Tibial artery (tissue), 4 donors: ENCODE measurements around the gene CRAMP1.

Experiments
- DNase-seq, 2 donors: peaks; one replicate each; pipeline ENCODE4 v3.0.0-alpha.2; 2019
- H3K27ac ChIP-seq, 2 donors: fragments of 200-600 bp; sonication (generic) in 1 of 2; 1 replicate in 1 of 2; 2 replicates in 1 of 2; pipeline ENCODE4 v1.5.1; 2018 to 2019; ENCODE audit warnings: mild to moderate bottlenecking in 1 of 2
- H3K27me3 ChIP-seq, 2 donors: fragments of 200-600 bp; sonication (generic) in 1 of 2; one replicate each; pipeline versions ENCODE4 v1.5.1 to v1.6.0; 2016 to 2019
- H3K36me3 ChIP-seq, 3 donors: fragments of 200-600 bp; sonication (generic) in 2 of 3; one replicate each; pipeline ENCODE4 v1.5.1; 2016 to 2019; ENCODE audit warnings: mild to moderate bottlenecking in 2 of 3
- H3K4me1 ChIP-seq, 4 donors: fragments of 200-600 bp; sonication (generic) in 2 of 4; 1 replicate in 3 of 4; 2 replicates in 1 of 4; pipeline ENCODE4 v1.5.1; 2016 to 2019
- H3K4me3 ChIP-seq, 2 donors: fragments of 200-600 bp; sonication (generic) in 1 of 2; 1 replicate in 1 of 2; 2 replicates in 1 of 2; pipeline ENCODE4 v1.5.1; 2018 to 2019; ENCODE audit warnings: mild to moderate bottlenecking in 2 of 2
- H3K9me3 ChIP-seq, 3 donors: fragments of 200-600 bp; sonication (generic) in 1 of 3; one replicate each; pipeline ENCODE4 v1.5.1; 2016 to 2019
- intact Hi-C: fragments of 100-400 bp; cut with DNase I; formaldehyde crosslinking; loops from one replicate; pipeline ENCODE4 v1.15.0; 2023; ENCODE audit warnings: low total_unique reads
- TF ChIP-seq, protein P1 (sequence below), 2 experiments: fragments of 200-600 bp in 1 of 2; fragments of 450-650 bp in 1 of 2; IDR thresholded peaks; one replicate each; pipeline ENCODE4 v1.5.1; 2017 to 2019; ENCODE audit warnings: antibody characterized with exemption in 2 of 2, mild to moderate bottlenecking in 1 of 2, moderate library complexity in 1 of 2

The CRAMP1 gene, protein sequence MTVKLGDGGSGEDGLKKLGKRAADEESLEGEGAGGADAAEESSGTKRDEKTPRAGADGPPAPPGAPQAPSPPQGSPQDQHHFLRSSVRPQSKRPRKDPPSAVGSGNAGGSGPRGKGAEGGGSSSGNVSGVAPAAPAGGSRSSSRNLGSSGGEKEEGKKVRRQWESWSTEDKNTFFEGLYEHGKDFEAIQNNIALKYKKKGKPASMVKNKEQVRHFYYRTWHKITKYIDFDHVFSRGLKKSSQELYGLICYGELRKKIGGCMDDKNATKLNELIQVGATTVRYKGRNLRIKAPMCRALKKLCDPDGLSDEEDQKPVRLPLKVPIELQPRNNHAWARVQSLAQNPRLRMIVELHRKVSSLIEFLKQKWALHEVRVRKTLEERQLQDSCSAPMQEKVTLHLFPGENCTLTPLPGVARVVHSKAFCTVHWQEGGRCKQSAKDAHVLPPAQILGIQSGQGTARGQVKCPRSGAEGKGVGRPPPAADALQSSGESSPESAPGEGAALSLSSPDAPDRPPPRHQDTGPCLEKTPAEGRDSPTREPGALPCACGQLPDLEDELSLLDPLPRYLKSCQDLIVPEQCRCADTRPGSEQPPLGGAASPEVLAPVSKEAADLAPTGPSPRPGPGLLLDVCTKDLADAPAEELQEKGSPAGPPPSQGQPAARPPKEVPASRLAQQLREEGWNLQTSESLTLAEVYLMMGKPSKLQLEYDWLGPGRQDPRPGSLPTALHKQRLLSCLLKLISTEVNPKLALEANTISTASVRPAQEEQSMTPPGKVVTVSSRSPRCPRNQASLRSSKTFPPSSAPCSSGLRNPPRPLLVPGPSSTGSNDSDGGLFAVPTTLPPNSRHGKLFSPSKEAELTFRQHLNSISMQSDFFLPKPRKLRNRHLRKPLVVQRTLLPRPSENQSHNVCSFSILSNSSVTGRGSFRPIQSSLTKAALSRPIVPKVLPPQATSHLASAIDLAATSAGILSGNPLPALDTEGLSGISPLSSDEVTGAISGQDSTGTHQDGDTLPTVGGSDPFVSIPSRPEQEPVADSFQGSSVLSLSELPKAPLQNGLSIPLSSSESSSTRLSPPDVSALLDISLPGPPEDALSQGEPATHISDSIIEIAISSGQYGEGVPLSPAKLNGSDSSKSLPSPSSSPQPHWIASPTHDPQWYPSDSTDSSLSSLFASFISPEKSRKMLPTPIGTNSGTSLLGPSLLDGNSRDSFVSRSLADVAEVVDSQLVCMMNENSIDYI (N-terminal part only)

DNA sequence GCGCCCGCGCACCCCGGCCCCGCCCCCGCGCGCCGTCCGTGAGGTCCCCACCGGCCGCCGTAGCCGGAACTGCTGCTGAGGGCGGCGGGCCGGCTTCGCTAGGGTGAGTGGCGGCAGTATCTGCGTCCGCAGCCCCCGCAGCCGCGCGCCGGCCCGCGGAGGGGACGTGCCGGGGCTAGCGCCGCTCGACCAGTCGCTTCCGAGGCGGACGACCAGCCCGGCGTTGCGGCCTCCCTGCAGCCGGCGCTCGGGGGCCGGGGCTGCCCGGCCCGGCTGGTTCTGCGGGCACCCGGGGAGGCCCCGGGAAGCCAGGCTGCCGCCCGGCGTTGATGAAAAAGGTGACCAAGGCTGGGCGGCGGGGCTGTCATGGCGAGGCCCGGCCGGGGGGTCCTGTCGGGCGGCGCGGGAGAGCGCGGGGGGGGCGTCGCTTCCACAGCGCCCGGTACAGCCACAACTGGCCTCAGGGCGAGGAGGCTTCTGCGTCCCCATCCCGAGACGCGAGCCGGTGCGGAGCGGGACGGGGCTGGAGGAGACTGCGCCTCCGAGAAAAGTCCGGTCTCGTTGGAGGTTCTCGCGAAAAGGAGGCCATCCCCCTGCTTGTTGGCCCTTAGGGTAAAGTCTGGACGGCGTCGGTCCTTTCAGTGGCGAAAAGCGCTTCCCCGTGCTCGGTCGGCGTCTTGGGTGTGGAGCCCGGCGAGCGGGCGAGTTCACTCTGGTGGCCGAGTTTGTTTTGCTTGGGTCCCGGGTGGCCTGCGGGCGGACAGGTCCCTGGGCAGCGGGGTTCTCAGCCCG, at the start of gene CRAMP1:
Gene CRAMP1, plus strand, starts transcription at position 41 of the 792 bp plus-strand sequence. CDS start 2,280 bp downstream, outside the sequence.
- intact Hi-C loops = loop anchor here (5.0 kb wide), 2 partner anchors 120 to 360 kb away; partner anchors contain the start of genes TBL3 and TELO2
- Histone ChIP-seq H3K4me3 (peak within 1 kb of the TSS; percentile 81 to 93), H3K27ac (peak within 1 kb of the TSS; percentile 84 to 91), H3K4me1 (peaks cover 0 to 53% (median 34%) of the 10 kb centered on the region in 4 donors), H3K36me3 (peaks cover 2 to 11% (median 6%) of the 10 kb centered on the region in 3 donors), H3K27me3 (no peaks in the 10 kb centered on the region), H3K9me3 (no peaks in the 10 kb centered on the region)
- TF ChIP-seq, protein P1, sequence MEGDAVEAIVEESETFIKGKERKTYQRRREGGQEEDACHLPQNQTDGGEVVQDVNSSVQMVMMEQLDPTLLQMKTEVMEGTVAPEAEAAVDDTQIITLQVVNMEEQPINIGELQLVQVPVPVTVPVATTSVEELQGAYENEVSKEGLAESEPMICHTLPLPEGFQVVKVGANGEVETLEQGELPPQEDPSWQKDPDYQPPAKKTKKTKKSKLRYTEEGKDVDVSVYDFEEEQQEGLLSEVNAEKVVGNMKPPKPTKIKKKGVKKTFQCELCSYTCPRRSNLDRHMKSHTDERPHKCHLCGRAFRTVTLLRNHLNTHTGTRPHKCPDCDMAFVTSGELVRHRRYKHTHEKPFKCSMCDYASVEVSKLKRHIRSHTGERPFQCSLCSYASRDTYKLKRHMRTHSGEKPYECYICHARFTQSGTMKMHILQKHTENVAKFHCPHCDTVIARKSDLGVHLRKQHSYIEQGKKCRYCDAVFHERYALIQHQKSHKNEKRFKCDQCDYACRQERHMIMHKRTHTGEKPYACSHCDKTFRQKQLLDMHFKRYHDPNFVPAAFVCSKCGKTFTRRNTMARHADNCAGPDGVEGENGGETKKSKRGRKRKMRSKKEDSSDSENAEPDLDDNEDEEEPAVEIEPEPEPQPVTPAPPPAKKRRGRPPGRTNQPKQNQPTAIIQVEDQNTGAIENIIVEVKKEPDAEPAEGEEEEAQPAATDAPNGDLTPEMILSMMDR (IDR thresholded peaks at IDR 0.05) = no peak
- DNase-seq = peak in 1 of 2 donors; percentile 68

DNA sequence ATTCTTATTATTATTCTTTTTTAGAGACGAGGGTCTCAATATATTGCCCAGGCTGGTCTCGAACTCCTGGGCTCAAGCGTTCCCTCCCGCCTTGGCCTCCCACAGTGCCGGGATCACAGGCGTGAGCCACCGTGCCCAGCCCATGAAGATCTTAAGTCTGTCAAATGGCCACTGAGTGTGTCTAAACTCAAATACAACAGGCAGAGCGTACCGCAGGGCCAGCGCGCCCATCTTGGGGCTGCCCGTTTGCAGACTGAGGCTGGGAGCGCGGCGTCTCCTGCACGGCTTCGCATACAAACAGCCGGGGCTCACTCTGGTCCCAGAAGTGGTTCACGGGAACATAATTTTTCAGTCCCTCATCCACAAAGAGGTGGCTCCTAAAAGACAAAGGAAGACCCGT, 48.4 kb upstream of the CRAMP1 start:
- peaks cover 24 to 95% (median 43%) of the 10 kb centered on the region in 3 donors for H3K36me3 ChIP-seq
- no peak overlapping the region for H3K27ac ChIP-seq
- DNase-seq = no peak
- TF ChIP-seq, protein P1 (IDR thresholded peaks at IDR 0.05) = no peak
- no peaks in the 10 kb centered on the region for H3K4me1 ChIP-seq
- H3K4me3 ChIP-seq = no peak overlapping the region
- intact Hi-C loops = no loop called here
- H3K27me3 ChIP-seq = no peaks in the 10 kb centered on the region
- no peaks in the 10 kb centered on the region for H3K9me3 ChIP-seq

DNA sequence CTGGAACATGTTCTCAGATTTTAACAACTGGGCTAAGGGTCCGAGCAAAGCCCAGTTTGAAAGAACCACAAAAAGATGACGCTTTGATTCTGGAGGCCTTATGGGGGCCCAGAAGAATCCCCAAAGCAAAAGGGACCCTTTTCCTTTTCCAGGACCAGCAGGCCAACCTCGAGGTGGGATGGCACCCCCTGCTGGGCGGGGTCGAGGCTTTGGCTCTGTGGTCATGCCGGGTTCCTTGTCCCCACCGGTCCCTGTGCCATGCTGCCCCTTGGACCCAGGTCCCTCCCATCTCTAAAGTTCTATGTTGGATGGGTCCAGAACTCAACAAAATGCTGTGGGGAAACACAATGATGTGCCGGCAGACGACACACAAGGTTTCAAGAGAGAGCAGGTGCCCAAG, 47.8 kb upstream of the CRAMP1 start:
- no peaks in the 10 kb centered on the region for H3K27me3 ChIP-seq
- intact Hi-C loops = no loop called here
- no peaks in the 10 kb centered on the region for H3K4me1 ChIP-seq
- peaks cover 24 to 94% (median 39%) of the 10 kb centered on the region in 3 donors for H3K36me3 ChIP-seq
- no peak overlapping the region for H3K4me3 ChIP-seq
- no peaks in the 10 kb centered on the region for H3K9me3 ChIP-seq
- DNase-seq = no peak
- TF ChIP-seq, protein P1 (IDR thresholded peaks at IDR 0.05) = peak; percentile 20 to 29
- H3K27ac ChIP-seq = no peak overlapping the region

DNA sequence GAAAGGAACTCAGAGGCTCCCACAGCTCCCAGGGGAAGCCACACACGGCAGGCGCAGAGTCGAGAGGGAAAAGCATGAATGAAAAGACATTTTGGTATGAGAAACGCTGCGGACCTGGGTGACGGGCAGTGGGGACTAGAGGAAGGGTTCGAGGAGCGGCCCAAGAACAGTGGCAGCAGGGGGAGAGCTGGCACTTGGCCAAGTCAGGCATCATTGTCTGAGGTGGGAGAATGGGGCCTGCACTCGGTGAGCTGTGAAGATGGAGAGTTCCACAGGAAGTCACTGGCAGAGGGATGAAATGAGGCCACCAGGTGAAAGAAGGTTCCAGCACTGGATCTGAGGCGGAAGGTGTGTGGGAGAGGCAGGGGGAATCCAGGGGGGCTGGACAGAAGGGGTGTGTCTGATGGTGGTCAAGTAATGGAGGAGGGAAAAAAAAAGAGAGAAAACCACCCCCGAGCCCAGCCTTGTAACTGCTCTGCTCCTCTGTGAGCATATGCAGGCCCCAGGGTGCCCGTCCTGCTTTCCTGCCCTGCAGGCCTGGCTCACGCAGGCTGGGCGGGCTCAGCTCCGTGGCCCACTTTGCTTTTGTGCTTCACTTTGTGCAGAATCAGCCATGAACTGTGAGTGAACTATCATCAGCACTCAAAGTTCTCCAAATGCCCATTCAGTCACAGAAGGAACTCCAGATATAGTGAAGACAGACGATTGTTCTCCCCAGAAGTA, 46.9 kb upstream of the CRAMP1 start:
- intact Hi-C loops = no loop called here
- no peaks in the 10 kb centered on the region for H3K4me1 ChIP-seq
- H3K4me3 ChIP-seq = no peak overlapping the region
- no peak for DNase-seq
- peaks cover 24 to 90% (median 34%) of the 10 kb centered on the region in 3 donors for H3K36me3 ChIP-seq
- no peaks in the 10 kb centered on the region for H3K27me3 ChIP-seq
- H3K9me3 ChIP-seq = no peaks in the 10 kb centered on the region
- H3K27ac ChIP-seq = no peak overlapping the region
- TF ChIP-seq, protein P1 (IDR thresholded peaks at IDR 0.05) = no peak
